ENCODE data around the gene PDE6B. TPM values are rescaled to one million over a fixed set of nuclear protein-coding genes. Genes with fewer than 3 reads are reported as not detected.

The PDE6B gene
- total RNA-seq, 1 experiment from 2014 or later: not detected

DNA sequence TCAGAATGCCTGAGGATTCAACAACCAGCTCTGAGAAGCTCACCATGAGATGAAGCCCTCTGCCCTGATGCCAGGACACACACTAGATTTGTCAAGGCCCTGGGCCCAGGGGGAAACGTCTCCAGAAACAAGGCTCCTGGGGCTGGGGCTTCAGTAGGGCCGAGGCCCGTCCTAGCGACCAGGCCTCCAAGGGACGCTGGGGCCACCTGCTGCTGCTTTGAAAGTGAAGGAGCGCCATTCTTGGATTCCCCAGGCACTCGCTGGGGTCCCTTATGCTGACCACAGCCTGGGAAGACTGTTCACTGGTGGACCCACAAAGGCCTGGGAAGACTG is 23.9 kb downstream of the PDE6B start:
- DNase-seq (ENCODE audit: low read depth, low spot score): no peak
- in situ Hi-C loops (cut with HindIII; ENCODE audit: low pct_unique_long_range_greater_than_20kb, low sequenced_read_pairs): no loop called here

DNA sequence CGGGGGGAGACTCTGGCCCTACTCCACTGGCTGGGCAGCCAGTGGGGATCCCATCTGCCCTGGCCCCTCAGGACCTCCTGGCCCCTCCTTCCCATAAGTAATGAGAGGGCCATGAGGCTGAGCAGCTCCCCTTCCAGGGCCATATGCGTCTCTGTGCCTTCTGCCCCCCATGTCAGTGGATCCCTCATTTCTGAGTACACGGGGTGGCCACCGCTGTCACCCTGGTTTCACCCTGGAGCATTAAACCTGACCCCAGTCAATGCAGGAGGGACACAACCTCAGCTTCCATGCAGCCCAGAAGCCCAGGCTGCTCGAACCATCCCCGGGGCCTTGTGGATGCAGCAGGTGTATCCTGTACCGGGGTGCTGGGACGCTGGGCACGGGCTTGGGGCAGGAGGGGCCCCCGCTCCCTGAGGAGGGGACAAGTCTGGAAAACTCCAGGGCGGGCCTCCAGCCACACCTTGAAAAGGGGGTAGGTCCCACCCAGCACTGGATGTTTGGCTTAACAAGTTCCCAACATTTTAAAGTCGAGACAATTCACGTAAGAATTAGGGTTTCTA is 24.5 kb downstream of the PDE6B start:
- no peak for DNase-seq (ENCODE audit: low read depth, low spot score)
- in situ Hi-C loops (cut with HindIII; ENCODE audit: low pct_unique_long_range_greater_than_20kb, low sequenced_read_pairs): no loop called here

DNA sequence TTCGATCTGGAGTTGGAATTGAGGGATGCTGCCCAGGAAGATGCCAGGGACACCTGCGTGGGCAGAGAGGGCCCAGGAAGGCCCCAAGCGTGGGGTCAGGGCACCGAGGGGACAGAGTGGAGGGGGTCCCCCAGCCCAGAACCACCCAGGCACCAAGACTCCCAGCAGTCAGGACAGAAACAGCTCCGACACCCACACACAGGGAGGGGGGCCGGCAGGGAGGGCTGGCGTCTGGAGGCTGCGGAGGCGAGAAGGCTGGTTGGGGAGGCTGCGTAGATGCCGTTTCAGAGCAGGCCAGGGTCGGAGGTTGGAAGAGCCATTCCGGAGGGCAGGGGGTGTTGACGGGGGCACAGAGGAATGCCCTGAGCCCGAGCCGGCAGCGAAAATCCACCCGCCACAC is 25.1 kb downstream of the PDE6B start:
- in situ Hi-C loops (cut with HindIII; ENCODE audit: low pct_unique_long_range_greater_than_20kb, low sequenced_read_pairs): no loop called here
- no peak for DNase-seq (ENCODE audit: low read depth, low spot score)

DNA sequence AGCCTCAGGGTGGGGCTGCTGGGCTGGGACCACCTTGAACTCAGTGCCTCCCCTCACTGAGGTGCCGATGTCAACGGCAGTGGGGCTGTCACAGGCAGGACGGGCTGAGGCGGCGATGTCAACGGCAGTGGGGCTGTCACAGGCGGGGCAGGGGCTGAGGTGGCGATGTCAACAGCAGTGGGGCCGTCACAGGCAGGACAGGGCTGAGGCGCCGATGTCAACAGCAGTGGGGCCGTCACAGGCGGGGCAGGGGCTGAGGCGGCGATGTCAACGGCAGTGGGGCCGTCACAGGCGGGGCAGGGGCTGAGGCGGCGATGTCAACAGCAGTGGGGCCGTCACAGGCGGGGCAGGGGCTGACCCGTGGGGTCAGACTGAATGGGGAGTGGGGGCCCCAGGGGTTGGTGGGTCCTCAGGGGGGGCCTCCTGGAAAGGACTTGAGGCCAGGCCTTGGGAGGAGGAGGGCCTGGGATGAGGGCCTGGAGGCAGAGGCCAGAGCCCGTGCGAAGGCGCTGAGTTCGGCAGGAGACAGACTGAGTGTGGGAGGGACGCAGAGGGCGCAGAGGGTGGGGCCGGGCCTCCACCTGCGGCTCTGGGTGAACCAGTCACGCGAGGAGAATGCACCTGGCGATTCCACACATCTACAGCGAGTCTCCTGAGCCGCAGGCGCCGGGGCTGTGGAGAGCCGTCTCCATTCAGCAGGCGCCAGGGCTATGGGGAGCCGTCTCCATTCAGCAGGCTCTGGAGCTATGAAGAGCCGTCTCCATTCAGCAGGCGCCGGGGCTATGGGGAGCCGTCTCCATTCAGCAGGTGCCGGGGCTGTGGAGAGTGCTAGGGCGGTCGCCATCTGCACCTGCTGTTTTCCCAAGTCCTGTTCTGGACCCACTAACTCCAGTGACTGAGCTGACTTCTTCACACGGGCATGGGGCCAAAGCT is 25.8 kb downstream of the PDE6B start:
- in situ Hi-C loops (cut with HindIII; ENCODE audit: low pct_unique_long_range_greater_than_20kb, low sequenced_read_pairs): no loop called here
- DNase-seq (ENCODE audit: low read depth, low spot score): no peak

DNA sequence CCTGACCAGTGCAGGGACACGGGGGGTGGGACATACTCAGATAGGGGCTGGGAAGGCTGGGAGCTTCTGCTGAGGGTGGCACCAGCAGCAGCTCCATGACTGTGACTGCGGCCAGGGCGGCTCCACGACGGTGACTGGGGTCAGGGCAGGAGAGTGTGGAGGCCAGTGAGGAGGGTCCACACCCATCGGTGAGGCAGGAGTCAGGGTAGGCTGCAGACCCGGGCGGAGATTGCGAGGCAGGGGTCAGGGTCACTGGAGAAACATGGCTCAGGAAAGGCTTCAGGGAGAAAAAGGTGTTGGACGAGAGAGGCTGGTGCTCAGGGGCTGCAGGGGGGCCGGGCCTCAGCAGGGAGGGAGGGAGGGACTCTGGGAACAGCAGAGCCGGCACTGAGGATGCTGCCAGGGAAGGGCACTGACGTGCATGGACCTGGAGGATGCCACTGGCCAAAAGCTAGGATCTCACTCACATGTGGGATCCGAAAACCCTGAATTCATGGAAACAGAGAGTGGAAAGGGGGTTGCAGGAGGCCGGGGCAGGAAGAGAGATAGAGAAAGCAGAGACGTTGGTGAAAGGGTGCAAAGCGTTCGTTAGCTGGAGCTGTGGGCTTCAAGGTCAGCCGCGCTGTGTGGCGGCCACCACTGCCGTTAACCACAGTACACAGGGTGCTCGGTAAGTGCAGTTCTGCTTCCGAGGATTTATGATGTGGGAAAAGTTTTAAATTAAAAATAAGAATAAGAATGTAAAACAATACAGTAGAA is 26.7 kb downstream of the PDE6B start:
- in situ Hi-C loops (cut with HindIII; ENCODE audit: low pct_unique_long_range_greater_than_20kb, low sequenced_read_pairs): no loop called here
- DNase-seq (ENCODE audit: low read depth, low spot score): no peak

DNA sequence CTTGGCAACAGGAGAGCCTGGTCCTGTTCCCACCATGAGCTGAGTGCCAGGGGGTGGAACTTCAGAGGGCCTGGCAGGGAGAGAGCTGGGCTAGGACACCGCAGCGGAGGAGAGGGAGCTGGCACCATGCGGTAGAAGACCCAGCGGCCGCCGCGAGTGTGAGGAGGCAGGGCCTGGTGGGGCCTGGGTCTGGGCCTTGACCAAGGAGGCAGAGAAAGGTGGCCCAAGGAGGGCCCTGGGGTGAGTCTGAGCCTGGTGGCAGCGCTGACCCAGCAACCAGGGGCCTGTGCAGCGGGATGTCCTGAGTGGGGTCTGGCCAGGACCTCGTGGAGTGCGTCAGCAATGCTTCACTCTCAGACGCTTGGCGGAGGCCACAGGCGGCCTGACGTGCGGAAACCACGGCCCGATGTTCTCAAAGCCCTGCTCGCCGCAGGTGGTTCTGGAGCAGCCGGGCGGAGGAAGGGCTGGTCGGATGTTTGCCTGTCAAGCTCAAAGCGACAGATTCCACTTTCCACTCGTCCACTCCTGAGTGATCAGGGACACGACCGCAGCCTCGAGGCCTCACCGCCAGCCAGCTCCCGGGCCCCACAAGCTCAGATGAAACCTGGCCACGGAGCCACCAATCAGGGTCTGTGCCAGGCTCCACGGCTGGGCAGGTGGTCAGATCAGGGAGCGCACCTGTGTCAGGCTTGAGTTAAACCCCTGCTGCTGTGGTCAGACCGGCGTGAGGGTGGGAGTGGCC is 27.9 kb downstream of the PDE6B start:
- DNase-seq (ENCODE audit: low read depth, low spot score): no peak
- in situ Hi-C loops (cut with HindIII; ENCODE audit: low pct_unique_long_range_greater_than_20kb, low sequenced_read_pairs): no loop called here

DNA sequence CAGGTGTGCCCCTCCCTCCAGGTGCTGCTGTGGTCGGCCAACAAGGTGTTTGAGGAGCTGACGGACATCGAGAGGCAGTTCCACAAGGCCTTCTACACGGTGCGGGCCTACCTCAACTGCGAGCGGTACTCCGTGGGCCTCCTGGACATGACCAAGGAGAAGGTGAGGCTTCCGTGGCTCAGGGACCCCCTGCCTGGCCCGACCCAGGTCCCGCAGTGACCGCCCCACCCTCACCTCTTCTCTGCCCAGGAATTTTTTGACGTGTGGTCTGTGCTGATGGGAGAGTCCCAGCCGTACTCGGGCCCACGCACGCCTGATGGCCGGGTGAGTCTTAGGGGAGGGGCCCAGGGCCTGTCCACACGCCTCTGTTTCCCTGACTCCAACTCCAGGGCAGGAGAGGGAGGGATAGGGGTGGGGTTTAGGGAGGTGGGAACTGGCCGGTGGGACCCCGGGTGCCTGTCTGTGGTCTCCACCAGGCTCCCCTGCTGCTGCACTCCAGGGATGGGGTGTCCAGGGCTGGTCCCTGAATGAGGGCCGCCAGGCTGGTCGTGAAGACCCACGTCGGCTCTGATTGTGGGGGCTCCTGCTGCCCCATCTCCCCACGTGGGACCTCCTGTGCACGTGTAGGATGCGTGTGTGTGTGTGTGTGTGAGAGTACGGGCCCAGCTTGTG is 28.6 kb downstream of the PDE6B start:
- in situ Hi-C loops (cut with HindIII; ENCODE audit: low pct_unique_long_range_greater_than_20kb, low sequenced_read_pairs): no loop called here
- DNase-seq (ENCODE audit: low read depth, low spot score): no peak

DNA sequence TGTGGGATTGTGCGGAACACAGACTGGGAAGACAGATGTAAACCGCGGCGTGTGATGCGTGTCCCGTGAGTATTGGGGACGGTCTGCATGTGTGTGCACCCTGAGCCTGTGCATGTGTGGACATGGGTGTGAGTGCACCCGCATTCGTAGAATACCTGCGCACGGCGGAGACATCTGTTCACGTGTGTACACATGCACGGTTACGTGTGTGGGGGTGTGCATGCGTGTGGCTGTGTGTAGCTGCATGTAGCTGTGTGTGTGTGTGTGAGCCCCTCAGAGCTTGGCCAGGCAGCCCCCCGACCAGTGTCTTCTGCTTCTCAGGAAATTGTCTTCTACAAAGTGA is 29.1 kb downstream of the PDE6B start:
- in situ Hi-C loops (cut with HindIII; ENCODE audit: low pct_unique_long_range_greater_than_20kb, low sequenced_read_pairs): no loop called here
- no peak for DNase-seq (ENCODE audit: low read depth, low spot score)

DNA sequence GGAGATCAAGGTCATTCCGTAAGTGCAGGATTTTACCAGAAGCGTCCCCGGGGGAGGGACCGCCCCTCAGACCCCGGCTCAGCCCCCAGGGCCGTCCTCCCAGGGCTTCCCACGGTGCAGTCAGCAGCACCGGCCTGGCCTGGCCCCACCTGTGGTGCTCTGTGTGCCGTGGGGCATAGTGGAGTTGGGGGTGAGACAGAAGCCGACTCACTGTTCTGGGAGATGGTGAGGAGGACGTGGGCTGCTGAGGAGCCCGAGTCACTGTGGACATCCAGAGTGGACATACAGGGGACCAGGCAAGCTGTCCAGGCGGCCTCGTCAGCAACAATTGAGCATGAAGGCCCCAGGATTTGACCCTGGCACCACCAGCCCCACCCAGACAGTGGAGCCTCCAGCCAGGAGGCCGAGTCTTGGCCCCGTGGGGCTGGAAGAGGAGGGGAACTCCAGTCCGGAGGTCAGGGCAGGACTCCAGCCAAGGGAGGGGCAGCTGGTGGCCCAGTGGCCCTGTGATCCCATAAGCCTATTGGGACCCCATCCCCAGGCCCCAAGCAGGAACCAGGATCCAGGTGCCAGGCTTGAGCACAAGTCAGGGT is 29.6 kb downstream of the PDE6B start:
- in situ Hi-C loops (cut with HindIII; ENCODE audit: low pct_unique_long_range_greater_than_20kb, low sequenced_read_pairs): no loop called here
- DNase-seq (ENCODE audit: low read depth, low spot score): no peak

DNA sequence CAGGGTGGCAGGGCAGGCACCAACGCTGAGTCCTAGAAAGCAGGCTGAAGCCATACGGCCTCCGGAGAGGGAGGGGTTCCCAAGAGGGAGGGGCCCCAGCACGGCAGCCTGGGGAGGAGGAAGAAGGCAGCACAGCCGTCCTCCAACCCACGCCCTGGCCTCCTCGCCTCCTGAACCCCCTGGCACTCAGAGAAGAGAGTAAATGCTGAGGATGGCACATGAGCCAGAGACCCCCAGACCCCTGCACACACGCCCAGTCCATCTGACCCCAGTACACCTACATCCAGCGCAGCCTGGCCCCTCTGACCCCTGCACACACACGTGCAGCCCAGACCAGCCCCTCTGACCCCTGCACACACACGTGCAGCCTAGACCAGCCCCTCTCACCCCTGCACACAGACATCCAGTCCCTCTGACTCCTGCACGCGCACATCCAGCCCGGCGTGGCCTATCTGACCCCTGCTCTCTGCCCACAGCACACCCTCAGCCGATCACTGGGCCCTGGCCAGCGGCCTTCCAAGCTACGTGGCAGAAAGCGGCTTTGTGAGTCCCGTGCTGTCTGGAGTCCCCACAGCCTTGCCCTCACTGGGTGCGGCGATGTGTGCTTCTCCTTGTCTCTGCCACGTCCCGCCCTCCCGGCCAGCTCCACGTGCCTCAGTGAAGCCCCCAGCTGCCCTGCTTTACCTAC is 30.2 kb downstream of the PDE6B start:
- no peak for DNase-seq (ENCODE audit: low read depth, low spot score)
- in situ Hi-C loops (cut with HindIII; ENCODE audit: low pct_unique_long_range_greater_than_20kb, low sequenced_read_pairs): no loop called here

DNA sequence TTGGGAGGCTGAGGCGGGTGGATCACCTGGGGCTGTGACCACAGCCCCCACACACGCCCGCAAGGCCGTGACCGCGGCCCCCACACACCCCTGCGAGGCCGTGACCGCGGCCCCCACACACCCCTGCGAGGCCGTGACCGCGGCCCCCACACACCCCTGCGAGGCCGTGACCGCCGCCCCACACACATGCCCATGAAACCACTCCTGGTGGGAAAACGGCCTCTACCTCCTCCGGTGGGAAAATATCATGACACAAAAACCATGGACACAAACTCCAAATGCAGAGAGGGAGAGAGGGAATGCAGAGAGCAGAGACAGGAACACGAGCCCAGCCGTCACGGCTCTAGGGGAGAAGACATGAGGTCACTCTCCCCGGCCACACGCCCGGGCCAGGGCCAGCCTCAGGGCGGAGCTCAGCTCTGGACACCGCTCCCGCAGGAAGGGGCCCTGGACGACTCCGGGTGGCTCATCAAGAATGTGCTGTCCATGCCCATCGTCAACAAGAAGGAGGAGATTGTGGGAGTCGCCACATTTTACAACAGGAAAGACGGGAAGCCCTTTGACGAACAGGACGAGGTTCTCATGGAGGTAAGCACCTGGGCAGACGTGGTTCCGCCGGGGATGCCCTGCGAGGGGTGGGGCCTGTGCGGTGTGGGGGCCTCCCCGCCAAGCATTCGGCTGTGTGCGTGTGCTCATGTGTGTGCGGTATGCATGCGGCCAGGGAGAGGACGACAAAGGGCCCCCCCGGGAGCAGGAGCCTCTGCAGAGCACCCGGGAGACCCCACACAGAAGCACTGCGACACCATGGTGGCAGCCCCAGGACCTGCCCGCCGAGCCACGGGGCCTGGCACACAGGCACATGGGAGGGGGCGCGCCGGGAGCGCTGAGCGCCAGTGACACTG is 31.3 kb downstream of the PDE6B start:
- in situ Hi-C loops (cut with HindIII; ENCODE audit: low pct_unique_long_range_greater_than_20kb, low sequenced_read_pairs): no loop called here
- no peak for DNase-seq (ENCODE audit: low read depth, low spot score)

DNA sequence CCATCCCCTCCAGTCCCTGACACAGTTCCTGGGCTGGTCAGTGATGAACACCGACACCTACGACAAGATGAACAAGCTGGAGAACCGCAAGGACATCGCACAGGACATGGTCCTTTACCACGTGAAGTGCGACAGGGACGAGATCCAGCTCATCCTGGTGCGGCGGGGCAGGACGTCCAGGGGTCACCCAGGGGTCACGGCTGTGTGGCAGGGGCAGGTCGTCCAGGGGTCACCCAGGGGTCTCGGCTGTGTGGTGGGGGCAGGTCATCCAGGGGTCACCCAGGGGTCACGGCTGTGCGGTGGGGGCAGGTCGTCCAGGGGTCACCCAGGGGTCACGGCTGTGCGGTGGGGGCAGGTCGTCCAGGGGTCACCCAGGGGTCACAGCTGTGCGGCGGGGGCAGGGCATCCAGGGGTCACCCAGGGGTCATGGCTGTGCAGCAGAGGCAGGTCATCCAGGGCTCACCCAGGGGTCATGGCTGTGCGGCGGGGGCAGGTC is 32.0 kb downstream of the PDE6B start:
- in situ Hi-C loops (cut with HindIII; ENCODE audit: low pct_unique_long_range_greater_than_20kb, low sequenced_read_pairs): no loop called here
- DNase-seq (ENCODE audit: low read depth, low spot score): no peak

DNA sequence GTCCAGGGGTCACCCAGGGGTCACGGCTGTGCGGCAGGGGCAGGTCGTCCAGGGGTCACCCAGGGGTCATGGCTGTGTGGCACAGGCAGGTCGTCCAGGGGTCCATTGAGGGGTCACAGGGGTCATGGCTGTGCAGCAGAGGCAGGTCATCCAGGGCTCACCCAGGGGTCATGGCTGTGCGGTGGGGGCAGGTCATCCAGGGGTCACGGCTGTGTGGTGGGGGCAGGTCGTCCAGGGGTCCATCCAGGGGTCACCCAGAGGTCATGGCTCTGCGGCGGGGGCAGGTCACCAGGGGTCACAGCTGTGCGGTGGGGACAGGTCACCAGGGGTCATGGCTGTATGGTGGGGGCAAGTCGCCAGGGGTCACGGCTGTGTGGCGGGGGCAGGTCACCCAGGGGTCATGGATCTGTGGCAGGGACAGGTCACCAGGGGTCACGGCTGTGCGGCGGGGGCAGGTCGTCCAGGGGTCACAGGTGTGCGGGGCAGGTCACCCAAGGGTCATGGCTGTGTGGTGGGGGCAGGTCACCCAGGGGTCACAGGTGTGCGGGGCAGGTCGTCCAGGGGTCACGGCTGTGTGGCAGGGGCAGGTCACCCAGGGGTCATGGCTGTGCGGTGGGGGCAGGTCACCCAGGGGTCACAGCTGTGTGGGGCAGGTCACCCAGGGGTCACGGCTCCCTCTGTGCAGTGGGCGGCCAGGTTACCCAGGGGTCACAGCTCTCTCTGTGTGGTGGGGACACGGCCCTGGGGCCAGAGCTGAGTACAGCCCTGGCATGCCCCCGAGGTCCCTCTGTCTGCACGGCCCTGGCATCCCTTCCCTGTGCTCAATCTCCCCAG is 32.7 kb downstream of the PDE6B start:
- no peak for DNase-seq (ENCODE audit: low read depth, low spot score)
- in situ Hi-C loops (cut with HindIII; ENCODE audit: low pct_unique_long_range_greater_than_20kb, low sequenced_read_pairs): no loop called here

DNA sequence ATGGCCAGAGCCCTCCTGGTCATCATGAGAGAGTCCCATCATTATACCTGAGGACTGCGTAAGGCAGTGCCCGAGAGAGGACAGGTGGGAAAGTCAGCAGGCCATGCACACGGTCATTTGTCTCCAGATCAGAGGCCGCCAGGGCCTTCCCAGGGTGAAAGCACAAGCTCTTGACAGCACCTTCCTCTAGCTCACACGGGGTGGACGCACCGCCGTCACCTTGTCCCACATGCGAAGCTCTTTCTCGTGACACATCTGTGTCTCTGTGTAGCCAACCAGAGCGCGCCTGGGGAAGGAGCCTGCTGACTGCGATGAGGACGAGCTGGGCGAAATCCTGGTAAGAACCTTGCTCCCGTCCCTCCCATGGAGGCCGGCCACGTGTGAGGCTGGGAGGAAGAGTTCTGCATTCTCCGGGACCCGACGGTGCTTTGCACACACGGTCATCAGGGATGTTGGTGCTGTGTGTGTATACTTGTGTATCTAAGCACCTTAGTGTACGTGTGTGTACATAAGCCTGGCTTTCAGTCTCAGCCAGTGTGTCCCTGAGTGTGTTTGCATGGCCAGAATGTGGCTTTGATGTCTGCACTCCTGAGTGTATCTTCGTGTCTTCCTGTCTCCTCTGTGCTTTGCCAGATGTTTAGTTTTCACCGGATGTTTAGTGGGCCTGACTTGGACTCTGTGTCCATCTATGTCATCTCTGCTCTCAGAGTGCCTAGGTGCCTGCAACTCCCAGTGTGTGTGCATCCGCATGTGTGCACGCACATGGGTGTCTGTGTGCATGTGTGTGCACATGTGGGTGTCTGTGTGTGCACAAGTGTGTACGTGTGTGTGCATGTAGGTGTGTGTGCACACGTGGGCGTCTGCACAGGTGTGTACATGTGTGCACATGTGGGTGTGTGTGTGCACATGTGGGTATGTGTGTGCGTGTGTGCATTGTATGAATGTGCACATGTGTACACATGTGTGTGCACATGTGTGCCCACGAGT is 33.6 kb downstream of the PDE6B start:
- no peak for DNase-seq (ENCODE audit: low read depth, low spot score)
- in situ Hi-C loops (cut with HindIII; ENCODE audit: low pct_unique_long_range_greater_than_20kb, low sequenced_read_pairs): no loop called here

Data from SK-MEL-5 (cell line).